PC-9 (cell line): ENCODE measurements around the gene FAM78B.

Experiments used
- CTCF ChIP-seq: fragments of 200-600 bp; sonication (generic); conservative IDR thresholded peaks from 2 replicates; pipeline ENCODE4 v1.6.1; 2017; ENCODE audit warnings: mixed run types, antibody characterized with exemption, mild to moderate bottlenecking, moderate library complexity
- EZH2 ChIP-seq: fragments of 200-600 bp; sonication (generic); IDR thresholded peaks from 2 replicates; pipeline ENCODE4 v1.8.0; 2017; ENCODE audit warnings: antibody characterized with exemption, low read depth

DNA sequence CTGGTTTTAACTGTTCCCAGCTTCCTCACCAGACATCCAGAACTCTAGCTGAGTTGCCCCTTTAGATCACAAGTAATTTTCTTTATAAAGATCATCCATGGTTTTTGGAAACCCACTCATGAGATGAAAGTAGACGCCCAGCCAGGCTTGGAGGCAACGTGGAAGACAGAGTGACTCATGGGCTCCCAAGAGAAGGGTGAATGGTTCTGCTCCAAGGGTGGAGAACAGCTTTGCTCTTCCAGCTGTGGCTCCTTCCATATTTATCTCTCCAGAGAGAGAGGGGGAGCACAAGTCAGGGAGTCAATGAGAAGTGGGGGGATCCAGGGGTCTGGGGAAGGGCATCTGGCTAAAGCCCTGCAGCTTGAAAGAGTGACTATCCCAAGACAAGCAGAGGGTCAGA lies 13.8 kb downstream of the FAM78B start:
- TF ChIP-seq CTCF (no peak), EZH2 (no peak)
